Measurements from ENCODE around the gene PRKCQ.

DNA sequence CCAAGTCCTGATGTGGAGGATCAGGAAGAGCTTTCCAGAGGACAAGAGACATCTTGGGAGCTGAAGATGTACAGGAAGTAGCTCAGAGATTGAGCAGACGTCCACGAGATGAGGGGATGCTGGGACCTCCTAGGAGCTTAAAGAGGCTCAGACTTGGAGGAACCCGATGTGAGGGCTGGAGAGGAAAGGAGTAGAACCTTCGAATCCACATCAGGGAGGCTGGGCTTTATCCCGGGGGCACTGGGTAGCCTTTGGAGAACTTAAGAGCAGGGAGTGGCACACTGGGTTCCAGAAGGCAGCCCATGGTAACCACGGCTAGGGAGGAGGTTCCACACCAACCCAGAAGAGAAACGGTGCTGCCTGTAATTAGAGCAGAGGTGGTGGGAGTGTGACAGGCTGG lies 10.8 kb downstream of the PRKCQ start:
- TF ChIP-seq BHLHE40 (IDR thresholded peaks at IDR 0.05; ENCODE audit: borderline replicate concordance): no peak
- TF ChIP-seq ZNF384 (IDR thresholded peaks at IDR 0.05): no peak
- no peak for TF ChIP-seq SP1 (IDR thresholded peaks at IDR 0.05)
- no peak for TF ChIP-seq FOXM1 (IDR thresholded peaks at IDR 0.05; ENCODE audit: borderline replicate concordance)
- no peak for TF ChIP-seq ELF4 (IDR thresholded peaks at IDR 0.05)
- no peak for TF ChIP-seq FOXK2 (IDR thresholded peaks at IDR 0.05)
- TF ChIP-seq HDGF (IDR thresholded peaks at IDR 0.05; ENCODE audit: borderline replicate concordance): no peak
- TF ChIP-seq, protein P1, sequence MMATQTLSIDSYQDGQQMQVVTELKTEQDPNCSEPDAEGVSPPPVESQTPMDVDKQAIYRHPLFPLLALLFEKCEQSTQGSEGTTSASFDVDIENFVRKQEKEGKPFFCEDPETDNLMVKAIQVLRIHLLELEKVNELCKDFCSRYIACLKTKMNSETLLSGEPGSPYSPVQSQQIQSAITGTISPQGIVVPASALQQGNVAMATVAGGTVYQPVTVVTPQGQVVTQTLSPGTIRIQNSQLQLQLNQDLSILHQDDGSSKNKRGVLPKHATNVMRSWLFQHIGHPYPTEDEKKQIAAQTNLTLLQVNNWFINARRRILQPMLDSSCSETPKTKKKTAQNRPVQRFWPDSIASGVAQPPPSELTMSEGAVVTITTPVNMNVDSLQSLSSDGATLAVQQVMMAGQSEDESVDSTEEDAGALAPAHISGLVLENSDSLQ (IDR thresholded peaks at IDR 0.05): no peak
- no peak for TF ChIP-seq SUZ12 (IDR thresholded peaks at IDR 0.05)

Data from HEK293T (cell line).